ENCODE data around the gene CHKA.

CHKA gene

GRCh38 chr11:68012044-68012842, 108.9 kb downstream of the CHKA start:
- DNase-seq: no peak

- DNase-seq: no peak
These were observed 109.9 kb downstream of the CHKA start for GRCh38 chr11:68011051-68011943.

- peak; percentile 97 for DNase-seq
These were observed 110.8 kb downstream of the CHKA start, which contains the start of gene ALDH3B1 for GRCh38 chr11:68010090-68011041. Gene ALDH3B1, plus strand, starts transcription at chr11:68010327. Its CDS starts 4,971 bp downstream, at chr11:68015298.

GRCh38 chr11:68009391-68010089, 111.6 kb downstream of the CHKA start:
- peak; percentile 96 for DNase-seq

- DNase-seq: no peak
These were observed 112.5 kb downstream of the CHKA start for GRCh38 chr11:68008381-68009337.

GRCh38 chr11:68007498-68008380, 113.4 kb downstream of the CHKA start:
- DNase-seq: no peak

GRCh38 chr11:68006606-68007166, 114.5 kb downstream of the CHKA start:
- no peak for DNase-seq

GRCh38 chr11:68004551-68005335, 116.4 kb downstream of the CHKA start:
- DNase-seq: no peak

GRCh38 chr11:68003846-68004550, 117.2 kb downstream of the CHKA start, which contains the start of gene UNC93B1:
Gene UNC93B1, minus strand, starts transcription at chr11:68004097. Its CDS starts 54 bp downstream, at chr11:68004043.
- peak; percentile 93 for DNase-seq

- no peak for DNase-seq
These were observed 118.0 kb downstream of the CHKA start for GRCh38 chr11:68002938-68003845.

Measured in OCI-M1 (cell line).